ENCODE data around the gene THSD4.

THSD4 gene

DNA sequence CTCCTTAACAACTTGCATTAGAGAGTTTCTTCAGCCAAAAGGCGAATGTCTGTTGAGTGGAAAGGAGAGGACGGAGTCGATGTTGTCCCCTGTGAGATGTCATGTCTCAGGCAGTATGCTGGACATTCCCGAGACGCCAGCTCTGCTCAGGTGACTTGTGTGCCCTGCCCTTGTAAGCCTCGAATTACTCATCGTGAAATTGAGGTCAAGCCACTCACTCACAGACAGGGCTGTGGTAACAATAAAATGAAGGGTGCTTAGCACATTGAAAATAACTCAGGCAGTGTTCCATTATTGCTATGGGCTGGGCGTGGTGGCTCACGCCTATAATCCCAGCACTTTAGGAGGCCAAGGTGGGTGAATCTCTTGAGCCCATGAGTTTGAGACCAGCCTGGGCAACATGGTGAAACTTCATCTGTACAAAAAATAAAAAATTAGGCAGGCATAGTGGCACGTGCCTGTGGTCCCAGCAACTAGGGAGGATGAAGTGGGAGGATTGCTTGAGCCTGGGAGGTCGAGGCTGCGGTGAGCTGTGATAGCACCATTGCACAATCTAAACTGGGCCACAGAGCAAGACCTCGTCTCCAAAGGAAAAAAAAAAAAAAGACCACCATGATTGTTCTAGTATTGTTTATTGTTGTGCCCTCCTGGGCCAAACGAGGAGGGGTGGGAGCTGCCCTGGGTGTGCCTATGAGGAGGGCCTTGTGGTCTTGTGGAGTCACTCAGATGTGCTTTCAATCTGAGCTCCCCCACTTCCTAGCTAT, 214.4 kb downstream of the THSD4 start:
- DNase-seq (ENCODE audit: low read depth), result no peak

DNA sequence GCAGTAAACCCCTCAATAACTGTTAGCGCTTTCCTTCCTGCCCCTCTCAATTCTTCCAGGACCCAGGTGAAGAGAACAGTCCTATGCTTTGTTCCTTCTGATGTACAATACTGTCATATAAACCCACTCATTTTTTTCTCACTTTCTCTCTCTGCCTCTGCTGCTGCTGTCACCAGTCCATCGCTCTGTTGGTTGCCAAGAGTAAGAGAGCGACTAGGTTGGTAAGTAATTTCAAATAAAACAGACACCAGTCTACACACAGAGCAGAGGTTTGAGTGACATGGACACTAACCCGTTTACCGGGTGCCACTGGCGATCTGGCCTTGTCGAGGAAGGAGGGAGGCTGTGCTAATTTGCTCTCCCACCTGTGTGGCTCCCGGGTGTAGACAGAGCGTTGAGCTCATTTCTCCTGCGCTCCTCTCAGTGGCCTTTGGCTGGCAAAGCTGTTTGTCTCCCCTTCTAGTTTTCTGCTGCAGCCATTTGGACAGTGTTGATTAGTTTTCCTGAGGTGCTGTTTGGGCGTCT, 215.4 kb downstream of the THSD4 start:
- no peak for DNase-seq (ENCODE audit: low read depth)

DNA sequence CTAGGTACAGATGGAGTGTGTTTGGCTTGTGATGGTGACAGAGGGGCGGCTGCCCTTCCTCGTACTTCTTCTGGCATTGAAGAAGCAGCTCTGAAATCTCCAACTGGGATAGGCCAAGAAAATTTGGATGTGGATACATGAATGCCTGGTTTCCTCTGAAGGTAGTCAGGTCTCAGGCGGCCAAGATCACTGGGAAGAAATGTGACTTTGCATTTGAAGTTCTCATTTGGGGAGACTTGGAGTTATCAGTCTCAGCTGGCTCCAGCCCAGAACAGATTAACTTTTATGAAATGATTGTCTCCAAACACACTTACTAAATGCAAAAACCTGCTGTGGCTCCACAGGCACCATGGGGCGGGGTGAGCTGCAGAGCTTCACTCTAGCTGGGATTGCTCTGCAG, 215.9 kb downstream of the THSD4 start:
- no peak for DNase-seq (ENCODE audit: low read depth)

DNA sequence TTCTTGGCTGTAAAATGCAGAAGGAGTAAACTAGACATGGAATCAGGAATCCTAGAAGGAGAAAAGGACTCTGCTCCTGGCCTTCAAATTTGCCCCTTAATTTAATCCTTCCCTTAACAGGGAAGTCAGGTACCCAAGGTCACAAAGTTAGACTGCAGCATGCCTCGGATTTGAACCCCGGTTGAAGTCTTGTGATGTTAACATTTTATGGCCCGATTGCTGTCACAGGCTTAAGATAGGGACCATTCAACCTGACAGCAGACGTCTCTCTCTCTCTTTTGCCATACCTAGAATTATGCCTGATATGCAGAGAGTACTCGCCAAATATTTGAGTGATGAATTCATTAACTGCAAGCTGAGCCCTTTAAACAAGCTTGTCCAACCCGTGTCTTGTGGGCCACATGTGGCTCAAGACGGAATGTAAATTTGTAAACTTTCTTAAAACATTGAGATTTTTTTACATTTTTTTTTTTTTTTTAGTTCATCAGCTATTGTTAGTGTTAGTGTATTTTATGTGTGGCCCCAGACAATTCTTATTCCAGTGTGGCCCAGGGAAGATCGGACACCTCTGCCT, 217.2 kb downstream of the THSD4 start:
- DNase-seq (ENCODE audit: low read depth), result peak; percentile 86

DNA sequence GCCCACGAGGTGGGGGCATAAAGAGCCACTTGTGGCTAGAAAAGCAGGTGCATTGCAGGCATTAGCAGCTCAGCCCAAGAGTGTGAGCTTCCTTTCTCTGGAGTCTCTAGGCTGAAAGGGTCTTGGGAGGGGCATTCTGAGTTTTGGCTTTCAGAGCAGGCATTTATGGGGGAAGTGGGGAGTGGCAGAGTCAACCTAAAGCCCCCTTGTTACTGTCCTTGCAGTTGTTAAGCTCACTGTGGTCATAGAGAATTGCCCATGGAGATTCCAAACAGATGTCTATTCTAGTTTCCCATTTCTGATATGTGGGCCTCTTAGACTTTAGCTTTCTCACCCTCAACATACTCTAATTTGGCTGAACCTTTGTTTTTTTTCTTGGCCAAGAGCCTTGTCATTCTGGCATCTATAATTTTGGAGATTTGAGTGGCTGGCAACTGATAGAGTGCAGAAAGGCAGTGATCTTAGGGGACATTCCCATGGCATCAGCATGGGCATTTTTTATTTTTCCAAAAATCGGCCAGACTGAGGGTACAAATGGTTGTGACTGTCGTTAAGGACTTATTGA, 217.9 kb downstream of the THSD4 start:
- no peak for DNase-seq (ENCODE audit: low read depth)

DNA sequence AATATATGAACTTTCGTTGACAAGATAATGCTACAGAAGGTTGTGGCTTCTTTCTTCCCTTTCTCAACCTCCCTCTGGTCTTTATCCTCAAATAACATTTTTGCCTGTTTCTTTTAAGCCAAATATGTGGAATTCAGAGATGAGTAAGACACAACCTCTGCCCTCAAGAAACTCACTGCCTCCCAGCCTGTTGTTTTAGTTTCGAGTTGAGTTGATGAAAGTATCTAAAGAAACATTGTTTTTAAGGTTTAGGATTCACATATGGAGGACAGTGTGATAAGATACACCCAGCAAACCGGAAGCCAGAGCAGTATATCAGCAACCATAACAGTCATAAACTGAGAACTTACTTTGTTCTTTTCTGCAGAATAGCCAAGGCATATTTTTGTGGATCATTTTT, 218.6 kb downstream of the THSD4 start:
- peak; percentile 74 for DNase-seq (ENCODE audit: low read depth)

DNA sequence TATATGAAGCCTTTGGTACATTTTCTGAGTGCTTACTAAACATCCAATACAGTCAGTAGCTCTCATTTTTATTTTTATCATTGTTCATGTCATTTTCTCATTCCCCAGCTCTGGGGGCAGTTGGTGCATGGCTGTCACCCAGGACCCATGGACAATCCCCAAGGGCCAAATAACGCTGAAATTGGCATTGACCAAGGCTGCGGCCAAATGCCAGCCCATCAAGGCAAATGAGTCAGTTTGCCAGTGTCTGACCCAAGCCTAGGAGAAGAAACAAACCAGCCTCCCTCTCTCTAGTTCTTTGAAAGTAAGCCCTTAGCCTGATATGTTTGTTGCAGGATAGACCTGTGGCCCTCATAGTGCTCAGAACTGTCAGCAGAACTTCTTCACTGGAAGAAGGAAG, 219.2 kb downstream of the THSD4 start:
- DNase-seq (ENCODE audit: low read depth), result no peak

DNA sequence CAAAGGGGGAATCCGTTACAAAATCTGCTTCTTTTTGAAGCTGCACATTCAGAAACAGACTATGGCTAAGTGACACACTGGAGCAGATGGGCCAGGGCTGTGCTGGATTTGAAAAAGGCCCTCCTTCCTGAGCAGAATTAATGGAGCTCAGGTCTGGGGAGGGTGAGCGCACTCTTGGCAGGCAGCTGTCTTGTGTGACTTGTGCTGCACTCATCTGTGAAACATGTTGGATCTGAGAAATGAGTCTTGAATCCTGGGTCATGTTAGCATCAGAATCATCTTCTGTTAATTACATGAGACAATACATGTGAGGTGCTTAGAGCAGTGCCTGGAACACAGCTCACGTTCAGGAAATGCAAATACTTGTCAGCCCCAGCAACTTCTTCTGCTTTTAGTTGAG, 219.6 kb downstream of the THSD4 start:
- no peak for DNase-seq (ENCODE audit: low read depth)

DNA sequence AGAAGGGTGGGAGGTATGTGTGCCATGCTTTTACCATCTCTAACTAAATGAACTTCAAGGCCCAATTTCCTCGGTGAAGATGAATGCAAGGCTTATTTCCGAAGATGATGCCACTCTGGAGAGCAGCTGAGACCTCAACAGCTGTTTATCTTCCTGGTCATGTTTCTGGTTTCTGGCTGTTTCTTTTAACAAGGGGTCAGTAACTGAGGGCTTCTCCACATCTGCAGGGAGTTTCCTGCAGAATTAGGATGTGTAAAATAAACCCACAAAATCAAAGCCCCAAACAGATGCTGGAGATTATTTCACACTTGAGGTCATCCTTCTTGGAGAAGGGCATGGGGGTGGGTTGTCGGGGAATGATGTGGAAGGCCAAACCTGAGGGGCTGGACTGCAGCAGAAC, 220.3 kb downstream of the THSD4 start:
- no peak for DNase-seq (ENCODE audit: low read depth)

DNA sequence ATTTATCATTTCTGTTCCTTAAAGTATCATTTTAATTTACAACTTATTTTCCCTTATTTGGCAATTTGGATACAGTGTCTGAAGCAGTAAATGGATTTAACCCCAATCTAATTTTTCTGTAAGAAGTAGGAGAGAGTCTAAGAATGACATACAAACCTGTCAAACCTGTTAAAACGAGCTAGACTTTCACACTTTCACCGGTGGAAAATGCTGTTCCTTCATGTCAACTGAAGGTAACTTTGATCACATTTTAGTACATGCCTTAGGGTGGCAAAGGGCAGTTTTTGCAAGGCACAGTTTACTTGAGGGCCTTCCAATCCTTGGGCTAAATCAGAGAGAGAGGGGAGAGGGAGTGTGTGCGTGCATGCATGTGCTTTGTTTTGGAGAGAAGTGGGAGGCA, 221.4 kb downstream of the THSD4 start:
- no peak for DNase-seq (ENCODE audit: low read depth)

DNA sequence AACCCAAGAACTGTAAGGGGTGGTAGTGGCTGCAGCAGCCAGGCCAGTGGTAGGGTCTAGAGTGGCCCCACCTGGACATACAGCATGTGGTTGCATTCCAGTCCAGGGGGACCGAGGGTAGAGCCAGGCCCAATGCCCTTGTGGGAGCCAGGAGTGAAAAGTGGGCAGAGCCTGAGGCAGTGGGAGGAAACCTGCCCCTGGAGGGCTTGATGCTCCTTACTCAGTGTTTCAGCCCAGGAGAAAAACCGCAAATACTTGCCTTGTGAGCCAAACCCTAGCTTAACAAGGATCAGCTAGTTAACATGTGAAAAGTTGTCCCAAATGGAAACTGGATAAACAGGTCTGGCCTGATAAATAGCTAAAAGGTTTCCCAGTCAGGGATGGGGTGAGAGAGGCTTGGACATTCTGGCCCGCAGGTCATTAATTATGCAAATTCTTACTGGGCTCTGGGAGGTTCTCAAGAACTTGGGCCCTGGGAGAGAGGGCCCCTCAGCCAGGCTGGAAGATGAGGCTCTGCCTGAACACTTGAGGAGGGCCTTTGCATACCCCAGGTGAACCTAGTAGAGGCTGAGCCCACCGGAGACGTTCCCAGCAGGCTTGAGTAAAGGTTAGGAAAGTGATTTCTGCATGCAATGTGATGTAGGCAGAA, 222.1 kb downstream of the THSD4 start:
- DNase-seq (ENCODE audit: low read depth), result no peak

DNA sequence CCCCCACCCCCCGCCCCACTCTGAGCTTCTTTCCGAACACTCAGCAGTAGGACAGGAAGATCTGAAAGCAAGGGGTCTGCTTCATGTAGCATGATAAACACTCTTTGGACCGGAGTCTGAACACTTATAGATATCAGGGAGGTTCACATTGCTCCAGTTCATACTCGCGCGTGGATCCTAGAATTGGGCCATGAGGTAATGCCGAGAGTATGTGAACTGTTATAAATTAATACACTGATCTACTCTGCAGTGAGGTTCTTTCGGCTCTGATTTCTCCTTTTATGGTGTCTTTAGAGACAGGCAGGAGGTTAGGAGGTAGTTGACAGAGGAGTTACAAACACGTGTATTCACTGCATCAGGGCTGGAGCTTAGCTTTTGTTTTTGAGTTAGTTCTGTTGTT, 223.0 kb downstream of the THSD4 start:
- DNase-seq (ENCODE audit: low read depth), result no peak

DNA sequence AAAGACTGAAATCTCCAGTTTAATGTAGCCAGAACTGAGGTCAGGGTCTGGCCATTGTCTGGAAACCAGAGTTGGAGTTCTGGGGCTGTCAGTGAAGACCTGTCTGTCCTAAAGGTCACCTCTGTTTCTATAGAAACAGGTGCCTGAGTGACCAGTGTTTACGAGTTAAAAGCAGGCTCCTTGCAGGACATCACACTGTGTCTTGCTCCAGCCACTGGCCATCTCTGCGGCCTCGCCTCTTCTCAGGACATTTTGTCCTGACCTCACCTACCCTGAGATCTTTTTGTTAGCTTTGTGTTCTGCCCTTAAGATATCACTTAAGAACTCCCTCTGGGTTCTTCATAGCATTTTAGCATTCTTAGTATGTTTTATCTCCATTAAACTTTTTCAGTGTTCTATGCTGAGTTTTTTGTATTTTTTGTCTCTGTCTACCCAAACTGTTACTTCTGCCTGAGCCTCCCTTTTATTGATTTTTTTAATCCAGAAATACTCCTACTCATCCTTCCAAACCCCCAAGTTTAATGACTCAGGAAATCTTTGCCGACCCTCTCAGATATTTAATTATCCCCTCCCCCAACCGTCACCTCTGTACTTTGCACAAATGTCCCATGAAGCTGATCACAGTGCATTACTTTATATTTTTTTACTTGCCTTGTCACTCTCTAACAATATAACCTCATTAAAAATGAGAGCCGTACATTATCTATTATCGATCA, 223.7 kb downstream of the THSD4 start:
- no peak for DNase-seq (ENCODE audit: low read depth)

DNA sequence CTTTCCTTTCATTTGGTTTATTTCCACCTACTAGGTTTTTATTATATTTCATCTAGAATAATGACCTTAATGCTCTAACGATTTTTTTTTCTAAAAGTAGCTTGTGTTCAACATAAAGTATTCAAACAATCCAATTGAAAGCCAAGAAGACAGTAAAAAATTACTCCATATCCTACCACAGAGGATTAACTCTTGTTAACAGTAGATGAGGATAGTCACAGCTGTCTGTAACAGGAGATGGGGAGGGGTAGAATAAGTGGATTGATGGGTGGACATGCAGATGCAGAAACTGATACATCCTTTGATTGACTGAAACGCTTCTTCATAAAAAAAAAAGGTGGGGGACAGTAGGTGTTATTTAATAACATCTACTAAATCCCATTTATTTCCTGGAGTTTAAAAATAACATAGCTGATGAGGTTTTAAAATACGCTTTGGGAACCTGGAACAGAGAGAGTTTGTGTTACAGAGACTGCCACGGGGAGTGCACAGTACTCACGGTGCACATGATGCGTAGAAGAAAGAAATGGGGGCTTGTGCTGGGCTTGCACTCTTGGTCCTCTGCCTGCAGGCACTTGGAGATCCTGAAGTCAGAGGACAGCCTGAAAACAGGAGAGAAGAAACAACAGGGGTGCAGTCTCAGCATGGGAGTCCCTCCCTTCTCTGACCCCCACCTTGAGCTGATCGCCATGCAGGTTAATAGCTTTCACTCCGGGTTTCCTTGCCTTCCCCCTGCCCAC, 226.7 kb downstream of the THSD4 start:
- no peak for DNase-seq (ENCODE audit: low read depth)

DNA sequence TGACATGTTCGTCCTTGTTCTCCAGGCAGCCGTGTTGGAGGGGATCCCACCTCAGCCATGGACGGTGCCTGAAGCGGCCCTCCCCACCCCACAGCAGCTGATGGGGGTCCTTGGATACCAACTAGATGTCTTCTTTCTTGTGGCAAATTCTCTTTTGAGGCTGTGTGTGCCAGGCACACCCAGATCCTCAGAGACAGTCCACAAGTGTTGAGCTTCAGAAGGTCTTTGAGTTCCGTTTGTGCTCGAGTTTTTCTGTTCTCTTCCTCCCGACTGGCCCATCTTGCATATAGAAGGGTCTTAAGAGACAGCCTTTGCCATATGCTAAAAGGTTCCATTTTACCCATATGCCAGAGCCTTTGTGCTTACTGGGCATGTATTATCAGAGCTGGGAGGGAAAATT, 227.4 kb downstream of the THSD4 start:
- DNase-seq (ENCODE audit: low read depth), result no peak

DNA sequence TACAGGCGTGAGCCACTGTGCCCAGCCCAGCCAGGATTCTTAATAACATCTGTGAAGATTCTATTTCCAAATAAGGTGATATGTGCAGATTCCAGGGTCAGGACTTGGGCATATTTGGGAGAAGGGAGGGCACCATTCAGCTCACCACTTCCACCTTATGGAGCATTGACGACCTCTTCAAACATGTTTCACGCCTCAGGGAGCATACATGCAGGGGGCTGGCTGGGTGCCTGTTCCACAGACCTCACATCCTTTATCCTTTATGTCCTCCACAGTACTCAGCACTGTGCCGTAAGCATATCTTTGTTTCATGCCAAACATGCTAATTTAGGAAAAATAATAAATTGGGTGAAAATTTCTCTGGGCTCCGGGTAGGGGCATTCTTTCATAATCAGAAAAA, 229.0 kb downstream of the THSD4 start:
- DNase-seq (ENCODE audit: low read depth), result no peak

DNA sequence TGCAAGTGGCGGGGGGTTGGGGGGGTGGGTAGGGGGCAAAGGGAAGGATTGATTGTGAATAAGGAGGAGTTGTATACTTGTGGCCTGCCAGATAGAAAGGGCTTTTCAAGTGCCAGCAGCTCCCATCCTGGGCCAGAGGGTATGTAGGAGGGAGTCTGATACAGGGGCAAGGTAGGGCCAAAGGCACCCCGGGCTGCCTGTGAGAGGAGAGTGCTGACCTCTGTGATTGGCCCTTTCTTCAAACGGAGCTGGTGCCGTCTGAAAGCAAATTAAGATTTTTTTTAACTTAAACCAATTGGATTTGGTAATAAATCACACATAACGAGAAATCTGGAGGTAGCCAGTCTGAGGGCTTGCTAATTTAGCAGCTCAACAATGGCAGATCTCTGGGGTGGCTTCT, 229.9 kb downstream of the THSD4 start:
- DNase-seq (ENCODE audit: low read depth), result no peak

DNA sequence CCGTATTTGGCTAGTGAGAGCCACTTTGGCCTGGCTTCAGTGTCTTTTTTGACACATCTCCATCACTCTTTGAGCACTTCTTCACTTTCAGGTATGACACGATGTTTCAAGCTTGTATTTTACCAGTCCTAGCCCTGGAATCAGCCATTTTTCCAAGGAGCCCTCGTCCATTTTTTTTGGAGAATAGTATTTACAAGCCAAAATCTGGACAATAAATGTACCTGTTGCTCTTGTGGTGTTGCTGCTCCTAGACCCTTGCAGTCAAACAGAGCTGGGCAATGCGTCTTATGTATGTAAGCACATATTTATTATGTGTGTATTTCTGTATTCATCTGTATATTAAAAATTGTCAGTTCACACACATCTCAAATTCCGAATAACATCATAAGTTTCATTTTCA, 231.2 kb downstream of the THSD4 start:
- DNase-seq (ENCODE audit: low read depth), result no peak

DNA sequence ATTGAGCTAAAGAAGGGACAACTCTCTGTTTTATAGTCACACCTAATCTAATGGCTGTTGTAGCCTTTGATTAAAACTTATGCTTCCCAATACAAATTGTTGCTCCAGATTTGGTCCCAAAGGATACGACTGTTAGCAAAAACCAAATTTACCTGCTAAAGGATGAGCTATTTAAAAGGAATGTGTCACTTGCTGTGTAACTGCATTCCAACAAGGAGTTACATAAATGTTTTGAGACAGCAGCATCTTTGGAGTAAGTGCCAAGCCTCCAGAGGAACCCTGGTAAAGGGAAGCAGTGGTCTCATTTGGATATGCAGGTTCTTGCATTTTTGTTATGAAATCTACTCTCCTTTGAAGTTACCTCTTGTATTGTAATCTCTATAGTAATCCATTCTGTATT, 233.3 kb downstream of the THSD4 start:
- no peak for DNase-seq (ENCODE audit: low read depth)

DNA sequence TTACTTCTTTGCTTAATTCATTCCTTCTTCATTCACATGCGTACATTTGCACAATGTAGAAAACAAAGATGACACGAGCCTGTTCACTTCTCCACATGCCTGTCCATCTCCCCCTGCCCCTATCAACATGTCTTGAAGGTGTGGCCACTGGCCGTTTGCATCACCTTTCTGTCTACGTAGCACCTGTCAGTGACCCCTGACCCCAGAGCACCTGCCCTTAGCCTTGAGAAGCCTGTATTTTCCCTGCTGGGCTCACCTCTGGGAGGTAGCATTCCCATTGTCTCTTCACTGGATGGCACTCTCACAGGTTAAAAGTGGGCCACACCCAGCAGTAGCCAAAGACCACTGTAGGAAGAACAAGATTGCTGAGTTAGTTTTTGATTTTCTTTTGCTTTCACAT, 234.1 kb downstream of the THSD4 start:
- DNase-seq (ENCODE audit: low read depth), result no peak

DNA sequence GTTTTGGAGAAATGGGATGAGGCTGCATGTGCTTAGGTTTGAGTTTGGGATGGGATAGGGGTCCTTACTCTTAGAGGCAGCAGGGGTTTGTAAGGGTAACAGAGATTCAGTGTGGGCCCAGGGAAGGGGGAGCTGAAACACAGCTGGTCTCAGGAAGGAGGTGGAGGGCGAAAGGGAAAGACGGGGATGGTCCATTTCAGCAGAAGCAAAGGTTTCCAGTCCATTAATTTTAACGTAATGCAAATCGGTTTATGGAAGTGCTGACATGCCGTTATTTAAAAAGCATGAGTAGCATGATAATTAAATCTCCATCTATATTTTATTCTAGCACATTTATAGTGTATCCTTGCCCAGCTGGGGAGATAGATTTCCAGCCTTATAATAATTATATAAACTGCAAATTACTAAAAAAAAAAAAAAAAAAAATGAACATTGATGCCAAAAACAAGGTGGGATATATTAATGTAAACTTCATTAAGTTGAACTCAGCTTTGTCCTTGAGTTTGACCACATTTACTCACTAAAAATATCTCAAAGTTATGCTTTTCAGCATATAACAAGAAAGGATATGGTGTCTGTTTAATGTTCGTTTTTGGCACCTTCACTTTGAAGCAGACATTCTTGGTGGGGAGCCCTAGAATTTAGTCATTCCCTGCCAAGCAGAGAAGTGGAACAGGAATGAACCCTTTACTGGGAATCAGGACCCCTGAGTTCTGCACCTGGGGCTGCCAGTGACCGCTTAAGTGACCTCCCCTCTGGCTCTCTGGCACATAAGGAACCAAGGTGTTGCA, 234.7 kb downstream of the THSD4 start:
- no peak for DNase-seq (ENCODE audit: low read depth)

All from fibroblast of gingiva (primary cell).